HG02642 (cell line): ENCODE results near the gene PSMD2.
A peak's percentile ranks its signal among the peaks of the same experiment; 100 is the strongest.
"Not testable (repeated sequence)": the region's sequence is repeated elsewhere in the genome, so short reads cannot be mapped to it uniquely, and the experiment has no call there.

Source experiments
- ATAC-seq: cut with Tn5 transposase; IDR thresholded peaks from one replicate; pipeline ENCODE4 v1.9.1; 2021; ENCODE audit warnings: mild to moderate bottlenecking; ENCODE audit not compliant: unreplicated experiment, poor library complexity

Gene PSMD2

DNA sequence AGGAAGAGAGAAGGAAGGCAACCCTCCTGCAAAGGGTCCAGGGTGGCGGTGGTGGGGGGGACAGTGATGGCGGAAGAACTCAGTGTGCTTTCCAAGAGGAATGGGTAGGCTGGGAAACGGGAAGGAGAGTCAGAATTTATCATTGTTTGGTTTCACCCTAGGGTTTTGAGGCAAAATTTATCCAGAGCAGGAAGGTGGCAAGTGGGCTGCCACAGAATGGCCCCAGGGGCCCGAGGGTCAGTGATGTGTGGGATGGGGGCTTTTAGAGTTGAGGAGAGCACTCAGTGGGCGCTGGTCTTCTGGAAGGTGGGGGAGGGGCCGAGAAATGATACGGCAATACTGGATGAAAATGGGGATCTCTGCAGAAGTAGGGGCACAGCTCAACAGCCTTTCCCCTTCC lies 38.9 kb downstream of the PSMD2 start:
- no peak for ATAC-seq

DNA sequence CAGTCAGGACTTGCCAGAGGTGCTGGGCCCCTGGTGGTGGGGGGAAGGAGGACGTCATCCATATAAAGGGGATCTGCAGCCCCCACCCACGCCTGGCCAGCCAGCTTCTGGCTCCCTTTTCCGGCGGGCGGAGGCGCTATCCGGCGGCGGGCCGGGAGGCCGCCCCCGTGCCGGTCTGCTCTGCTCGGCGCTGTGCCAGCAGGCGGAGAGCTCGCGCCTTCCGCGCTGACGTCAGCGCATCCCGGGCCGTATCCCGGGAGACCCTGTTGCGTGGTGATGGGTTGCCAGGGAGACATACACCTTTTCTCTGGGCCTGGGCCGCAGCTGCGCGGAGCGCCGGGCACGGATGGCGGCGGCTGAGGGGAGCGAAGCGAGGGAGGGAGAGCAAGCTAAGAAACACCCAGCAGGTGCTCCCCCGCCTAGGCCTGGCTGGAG lies 39.5 kb downstream of the PSMD2 start:
- ATAC-seq, result no peak

DNA sequence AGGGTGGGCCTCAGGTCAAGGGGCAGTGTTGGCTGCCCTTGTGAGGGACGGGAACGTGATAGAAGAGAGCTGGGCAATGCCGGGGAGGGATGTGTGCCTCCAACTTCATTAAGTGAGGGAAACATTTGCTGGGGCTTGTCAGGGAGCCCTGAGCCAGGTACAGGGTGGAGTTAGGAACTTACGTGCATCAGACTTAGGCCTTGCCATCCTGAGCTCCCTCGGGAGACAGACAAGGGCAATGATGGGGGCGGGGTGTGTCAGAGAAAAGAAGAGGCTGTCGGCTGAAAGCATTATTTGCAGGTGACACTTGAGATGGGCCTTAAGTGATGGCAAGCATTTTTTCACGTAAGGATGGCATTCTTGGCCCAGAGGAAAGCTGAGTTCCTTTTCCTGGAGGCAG lies 40.0 kb downstream of the PSMD2 start:
- no peak for ATAC-seq

DNA sequence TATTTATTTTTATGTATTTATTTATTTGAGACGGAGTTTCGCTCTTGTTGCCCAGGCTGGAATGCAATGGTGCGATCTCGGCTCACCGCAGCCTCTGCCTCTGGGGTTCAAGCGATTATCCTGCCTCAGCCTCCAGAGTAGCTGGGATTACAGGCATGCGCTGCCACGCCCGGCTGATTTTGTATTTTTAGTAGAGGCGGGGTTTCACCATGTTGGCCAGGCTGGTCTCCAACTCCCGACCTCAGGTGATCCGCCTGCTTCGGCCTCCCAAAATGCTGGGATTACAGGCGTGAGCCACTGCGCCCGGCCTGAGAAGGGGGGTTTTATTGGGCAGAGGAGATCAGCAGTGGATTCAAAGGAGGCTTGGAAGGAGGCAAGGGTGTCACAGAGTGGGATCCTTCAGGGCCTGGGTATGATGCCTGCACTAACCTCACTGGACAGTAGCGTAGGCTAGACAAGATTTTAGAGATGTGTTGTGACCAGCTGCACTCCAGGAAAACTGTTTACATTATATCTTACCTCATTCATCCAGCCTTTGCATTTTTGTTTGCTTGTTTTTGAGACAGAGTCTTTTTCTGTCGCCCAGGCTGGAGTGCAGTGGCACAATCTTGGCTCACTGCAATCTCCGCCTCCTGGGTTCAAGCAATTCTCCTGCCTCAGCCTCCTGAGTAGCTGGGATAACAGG lies 40.6 kb downstream of the PSMD2 start:
- not testable (repeated sequence) for ATAC-seq

DNA sequence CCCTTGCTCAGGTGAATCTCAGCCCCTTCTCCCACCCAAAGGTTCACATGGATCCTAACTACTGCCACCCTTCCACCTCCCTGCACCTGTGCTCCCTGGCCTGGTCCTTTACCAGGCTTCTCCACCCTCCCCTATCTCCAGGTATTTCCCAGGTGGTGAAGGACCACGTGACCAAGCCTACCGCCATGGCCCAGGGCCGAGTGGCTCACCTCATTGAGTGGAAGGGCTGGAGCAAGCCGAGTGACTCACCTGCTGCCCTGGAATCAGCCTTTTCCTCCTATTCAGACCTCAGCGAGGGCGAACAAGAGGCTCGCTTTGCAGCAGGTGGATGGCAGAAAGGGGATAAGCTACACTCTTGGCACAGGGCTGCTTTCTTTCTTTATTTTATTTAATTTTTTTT lies 42.9 kb downstream of the PSMD2 start:
- ATAC-seq, result no peak

DNA sequence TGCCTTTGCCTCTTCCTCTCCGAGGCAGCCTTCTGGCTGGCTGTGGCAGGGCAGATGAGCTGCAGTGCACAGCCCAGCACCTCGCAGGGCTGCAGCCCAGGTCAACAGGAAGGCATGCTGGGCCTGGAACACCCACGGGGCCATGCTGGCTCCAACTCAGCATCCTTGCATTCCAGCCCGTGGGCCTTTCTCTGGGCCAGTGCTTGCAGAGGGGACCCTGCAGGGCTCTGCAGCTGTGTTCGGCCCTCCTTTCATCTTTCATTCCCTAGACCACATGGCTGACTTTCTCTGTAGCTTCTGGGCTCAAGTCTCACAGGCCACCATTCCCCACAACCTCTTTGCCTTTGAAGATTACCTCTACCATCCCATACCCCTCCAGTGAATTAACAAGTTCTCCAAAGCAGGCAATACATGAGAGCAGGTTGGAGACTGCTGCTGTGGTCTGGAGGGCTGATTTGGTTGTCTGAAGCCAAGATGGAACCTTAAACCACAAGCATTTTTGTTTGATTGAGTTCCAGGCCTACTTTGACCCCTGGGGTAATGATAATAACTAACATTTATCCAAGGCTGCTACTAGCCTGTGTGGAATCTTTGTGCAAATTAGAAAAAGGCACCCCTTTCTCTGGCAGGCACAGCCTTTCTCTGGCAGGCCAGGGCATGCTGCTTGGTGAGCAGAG lies 44.3 kb downstream of the PSMD2 start:
- ATAC-seq, result no peak

DNA sequence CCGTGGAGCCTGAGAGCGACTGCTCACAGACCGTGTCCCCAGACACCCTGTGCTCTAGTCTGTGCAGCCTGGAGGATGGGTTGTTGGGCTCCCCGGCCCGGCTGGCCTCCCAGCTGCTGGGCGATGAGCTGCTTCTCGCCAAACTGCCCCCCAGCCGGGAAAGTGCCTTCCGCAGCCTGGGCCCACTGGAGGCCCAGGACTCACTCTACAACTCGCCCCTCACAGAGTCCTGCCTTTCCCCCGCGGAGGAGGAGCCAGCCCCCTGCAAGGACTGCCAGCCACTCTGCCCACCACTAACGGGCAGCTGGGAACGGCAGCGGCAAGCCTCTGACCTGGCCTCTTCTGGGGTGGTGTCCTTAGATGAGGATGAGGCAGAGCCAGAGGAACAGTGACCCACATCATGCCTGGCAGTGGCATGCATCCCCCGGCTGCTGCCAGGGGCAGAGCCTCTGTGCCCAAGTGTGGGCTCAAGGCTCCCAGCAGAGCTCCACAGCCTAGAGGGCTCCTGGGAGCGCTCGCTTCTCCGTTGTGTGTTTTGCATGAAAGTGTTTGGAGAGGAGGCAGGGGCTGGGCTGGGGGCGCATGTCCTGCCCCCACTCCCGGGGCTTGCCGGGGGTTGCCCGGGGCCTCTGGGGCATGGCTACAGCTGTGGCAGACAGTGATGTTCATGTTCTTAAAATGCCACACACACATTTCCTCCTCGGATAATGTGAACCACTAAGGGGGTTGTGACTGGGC lies 45.7 kb downstream of the PSMD2 start:
- no peak for ATAC-seq

DNA sequence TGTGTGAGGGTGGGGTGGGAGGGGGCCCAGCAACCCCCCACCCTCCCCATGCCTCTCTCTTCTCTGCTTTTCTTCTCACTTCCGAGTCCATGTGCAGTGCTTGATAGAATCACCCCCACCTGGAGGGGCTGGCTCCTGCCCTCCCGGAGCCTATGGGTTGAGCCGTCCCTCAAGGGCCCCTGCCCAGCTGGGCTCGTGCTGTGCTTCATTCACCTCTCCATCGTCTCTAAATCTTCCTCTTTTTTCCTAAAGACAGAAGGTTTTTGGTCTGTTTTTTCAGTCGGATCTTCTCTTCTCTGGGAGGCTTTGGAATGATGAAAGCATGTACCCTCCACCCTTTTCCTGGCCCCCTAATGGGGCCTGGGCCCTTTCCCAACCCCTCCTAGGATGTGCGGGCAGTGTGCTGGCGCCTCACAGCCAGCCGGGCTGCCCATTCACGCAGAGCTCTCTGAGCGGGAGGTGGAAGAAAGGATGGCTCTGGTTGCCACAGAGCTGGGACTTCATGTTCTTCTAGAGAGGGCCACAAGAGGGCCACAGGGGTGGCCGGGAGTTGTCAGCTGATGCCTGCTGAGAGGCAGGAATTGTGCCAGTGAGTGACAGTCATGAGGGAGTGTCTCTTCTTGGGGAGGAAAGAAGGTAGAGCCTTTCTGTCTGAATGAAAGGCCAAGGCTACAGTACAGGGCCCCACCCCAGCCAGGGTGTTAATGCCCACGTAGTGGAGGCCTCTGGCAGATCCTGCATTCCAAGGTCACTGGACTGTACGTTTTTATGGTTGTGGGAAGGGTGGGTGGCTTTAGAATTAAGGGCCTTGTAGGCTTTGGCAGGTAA lies 46.5 kb downstream of the PSMD2 start:
- peak; percentile 47 for ATAC-seq

DNA sequence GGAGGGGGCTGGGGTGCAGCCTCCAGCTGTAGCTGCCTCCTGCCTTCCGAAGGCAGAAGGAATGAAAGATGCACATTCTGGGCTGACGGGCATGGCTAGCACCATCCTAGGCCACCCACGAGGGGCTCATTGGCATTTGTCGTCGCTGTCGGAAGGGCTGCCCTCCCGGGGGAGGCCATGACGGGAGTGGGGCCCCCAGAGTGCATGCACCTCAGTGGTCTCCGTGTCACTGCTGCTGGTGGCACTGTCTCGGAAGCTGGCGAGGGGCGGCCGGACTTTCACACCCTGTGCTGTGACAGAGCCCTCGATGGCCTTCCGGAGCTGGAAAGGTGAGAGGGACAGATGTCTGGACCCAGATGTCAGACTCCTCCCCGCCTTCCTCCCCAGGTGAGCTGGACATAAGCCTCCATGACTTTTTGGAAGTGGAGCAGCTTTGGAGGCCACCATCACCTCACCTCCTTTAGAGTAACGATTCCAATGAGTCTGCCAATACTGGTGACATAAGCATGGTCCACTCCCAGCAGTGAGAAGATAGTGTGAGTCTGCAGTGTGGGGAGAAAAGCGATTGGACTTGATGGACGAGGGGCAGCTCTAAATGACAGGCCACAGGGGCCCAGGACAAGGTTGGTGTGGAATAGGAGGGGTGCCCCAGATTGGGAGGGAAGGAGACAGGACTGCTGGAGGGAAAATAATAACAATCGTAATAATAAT lies 47.6 kb downstream of the PSMD2 start:
- ATAC-seq, result no peak

DNA sequence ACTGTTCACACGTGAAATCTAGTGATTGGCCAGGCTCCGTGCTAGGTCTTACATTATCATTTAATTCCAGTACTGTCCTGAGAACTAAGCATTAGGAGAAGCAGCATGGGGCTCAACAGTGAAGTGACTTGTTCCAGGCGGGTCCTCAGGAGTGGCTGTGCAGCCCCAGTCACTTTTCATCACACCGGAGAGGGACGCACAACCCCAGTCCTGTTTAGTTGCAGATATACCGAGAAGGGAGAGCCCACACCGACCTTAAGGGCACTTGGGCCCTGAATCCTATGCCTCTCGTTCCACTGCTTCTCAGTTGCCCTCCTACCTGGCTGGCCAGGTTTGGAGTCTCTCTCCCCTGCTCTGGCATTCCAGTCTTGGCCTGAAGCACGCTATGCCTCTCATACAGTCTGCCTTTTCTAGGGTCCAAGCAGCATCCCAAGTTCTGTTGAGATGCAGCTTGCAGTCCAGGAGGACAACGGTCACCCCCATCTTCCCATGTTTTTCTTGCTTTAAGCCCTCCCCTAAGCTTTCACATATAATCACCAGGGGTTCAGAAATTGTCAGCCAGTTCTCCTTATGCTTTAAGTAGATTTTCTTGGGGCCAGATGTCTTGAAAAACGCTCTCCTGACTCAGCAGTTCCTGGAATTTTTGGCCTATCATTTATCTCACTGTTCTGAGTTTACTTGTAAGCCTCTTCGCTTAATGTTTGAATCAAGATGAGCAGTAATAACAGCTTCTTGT lies 48.4 kb downstream of the PSMD2 start:
- no peak for ATAC-seq

DNA sequence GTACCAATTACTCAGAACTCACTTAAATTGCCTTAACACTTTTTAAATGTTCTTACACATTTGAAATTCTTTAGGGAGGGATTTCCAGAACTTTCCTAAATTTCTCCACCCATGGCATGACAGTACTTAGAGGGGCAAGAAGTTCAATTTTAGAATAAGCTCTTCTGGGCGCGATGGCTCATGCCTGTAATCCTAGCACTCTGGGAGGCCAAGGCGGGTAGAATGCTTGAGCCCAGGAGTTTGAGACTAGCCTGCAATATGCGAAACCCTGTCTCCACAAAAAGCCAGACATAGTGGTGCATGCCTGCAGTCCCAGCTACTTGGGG lies 49.0 kb downstream of the PSMD2 start:
- no peak for ATAC-seq

DNA sequence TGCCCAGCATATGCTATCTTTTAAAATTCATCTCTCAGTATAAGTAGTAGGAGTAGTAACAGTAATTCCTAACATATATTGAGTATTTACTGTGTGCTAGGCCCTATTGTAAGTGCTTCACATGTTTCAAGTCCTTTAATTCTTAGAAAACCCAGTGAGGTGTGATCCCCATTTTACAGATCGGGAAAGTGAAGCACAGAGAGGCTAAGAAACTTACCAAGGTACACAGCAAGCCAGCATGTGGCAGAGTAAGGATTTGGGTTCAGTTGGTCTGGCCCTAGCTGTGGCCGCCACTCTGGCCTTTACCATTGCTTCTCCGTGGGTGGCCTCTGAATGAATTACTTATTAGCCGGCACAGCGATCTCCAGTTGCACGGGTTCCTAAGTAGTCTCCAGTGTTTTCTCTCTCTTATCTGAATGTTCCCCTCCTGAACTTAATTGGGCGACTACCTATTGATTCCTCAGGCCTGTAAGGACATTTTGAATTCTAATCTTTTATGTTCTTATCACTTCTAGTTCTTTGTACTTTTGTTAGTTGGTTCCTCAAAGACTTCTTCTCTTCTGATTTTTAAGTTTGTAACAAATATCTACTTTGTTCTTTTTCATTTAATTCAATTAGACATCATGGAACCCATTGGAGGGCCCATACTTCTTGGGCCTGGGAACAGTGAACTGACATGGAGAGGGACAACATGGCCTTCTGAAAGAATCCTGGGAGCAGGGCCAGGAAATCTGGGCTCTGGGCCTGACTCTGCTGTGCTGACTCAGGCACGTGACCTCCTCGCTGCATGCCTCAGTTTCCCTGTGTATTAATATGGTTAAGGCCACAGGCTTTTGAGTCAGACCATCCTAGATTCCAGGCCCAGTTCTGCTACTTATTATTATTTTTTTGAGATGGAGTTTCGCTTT lies 50.8 kb downstream of the PSMD2 start:
- ATAC-seq, result no peak

DNA sequence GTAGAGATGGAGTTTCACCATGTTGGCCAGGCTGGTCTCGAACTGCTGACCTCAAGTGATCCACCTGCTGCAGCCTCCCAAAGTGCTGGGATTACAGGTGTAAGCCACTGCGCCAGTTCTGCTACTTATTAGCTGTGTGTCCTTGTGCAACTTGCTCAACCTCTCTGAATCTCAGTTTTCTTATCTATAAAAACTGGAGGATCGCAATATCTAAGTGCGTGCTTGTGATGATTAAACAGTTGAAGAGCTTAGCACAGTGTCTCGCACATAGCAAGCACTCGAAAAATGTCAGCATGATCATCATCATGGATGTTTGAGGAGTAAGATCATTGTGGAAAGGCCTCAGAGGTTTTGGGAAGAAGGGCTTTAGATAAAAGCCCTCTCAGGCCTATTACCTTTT lies 51.6 kb downstream of the PSMD2 start:
- ATAC-seq, result no peak

DNA sequence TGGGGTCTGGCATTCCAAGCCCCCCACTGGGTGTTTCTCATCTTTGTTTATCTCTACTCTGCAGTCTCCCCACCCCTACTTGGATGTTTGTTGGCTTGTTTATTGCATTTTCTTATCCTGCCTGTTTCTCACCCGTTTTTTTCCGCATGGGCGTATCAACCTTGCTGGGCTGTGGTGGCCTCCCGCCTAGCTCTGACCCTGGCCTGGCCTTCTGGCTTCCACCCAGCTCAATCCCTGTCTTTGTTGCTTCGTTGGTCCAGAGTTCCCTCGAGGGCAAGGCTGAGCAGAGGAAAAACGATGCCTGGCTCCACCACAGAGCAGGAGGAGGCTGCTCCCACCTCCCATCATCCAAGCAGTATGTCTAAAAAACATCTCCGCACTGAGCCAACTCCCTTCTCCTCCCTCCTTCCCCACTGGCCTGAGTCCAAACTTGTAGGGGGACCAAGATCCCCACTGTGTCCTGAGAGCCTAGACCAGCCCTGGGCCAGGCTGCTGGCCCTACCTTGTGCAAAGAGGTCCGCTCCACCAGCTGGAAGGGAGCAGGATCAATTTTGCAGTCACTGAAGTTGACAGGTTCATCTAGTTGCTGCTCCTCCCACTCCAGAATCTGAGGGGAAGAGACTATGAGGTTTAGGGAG lies 52.6 kb downstream of the PSMD2 start:
- no peak for ATAC-seq

DNA sequence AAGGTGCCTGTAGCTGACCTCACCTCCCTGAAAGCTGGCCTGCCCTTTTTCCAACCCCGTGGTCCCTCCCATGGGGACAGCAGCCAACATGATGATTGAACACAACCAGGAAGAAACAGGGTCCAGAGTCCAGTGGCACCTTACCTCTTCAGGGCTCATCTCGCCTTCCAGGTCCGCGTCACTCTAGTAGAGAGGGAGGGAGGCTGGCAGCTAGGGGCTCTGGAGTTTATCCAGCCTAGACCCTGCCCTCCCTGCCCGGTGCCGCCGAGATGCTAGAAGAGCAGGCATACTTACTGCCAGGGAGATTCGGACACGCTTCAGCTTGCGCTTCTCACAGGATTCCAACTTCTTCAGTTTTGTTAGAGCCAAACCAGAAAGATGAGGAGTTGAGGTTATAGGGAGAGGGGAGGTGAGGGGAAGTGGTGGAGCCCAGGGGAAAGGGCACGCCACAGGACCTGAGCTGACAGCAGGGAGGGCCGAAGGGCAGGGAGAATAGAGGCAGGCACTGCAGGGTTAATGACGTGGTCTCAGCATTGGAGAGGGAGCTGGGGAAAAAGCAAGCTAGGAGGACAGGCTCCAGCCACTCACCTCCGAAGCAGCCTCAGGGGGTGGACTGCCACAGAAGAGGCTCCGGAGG lies 53.2 kb downstream of the PSMD2 start:
- no peak for ATAC-seq

DNA sequence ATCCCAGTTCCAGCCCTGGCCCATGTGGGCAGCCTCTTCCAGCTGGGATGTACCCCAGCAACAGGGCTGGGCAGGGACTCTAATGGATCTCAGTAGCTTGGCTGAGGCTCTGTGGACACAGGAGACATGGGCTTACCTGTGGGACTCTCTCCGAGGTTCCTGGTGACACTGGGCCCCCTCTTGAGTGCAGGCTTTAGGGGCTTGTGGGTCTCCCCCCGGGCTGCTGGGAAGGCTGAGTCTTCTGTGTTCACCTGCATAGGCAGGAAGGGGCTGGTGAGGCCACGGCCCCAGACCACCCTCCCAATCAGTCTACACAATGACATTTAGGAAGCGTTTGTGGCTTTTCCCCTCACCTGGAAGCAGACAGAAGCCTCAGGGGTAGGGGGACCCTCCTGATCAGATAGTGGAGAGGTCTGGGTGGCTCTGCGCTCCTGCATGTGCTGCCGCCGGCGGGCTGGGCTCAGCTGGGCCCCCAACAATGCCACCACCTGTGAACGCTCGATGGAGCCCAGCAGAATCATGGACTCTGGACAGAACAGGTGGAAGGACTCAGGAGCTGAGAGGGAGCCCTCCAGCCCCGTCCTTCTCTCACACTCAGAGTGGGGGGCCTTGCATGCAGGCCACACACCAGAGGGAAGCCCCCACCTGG lies 54.0 kb downstream of the PSMD2 start:
- ATAC-seq, result no peak

DNA sequence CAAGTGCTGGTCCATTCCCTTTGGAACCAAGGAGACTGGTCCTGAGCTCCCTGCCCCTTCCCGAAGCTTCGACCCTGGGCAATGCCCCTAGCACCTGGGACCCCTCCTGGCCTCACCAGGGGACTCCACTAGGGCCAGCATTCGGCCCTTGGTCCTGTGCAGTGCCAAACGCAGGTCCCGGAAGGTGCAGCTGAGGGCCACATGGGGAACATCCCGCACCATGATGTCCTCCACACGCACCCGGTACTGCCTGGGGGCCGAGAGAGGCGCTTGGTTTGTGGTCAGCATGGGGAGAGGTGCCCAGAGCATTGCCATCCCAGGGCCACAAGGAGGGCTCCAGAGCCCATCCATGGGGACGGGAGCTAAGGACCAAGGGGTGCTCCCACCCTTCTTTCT lies 54.5 kb downstream of the PSMD2 start:
- ATAC-seq, result no peak
